Measurements from ENCODE around the gene LETM1. TPM values are rescaled to one million over a fixed set of nuclear protein-coding genes. Genes with fewer than 3 reads are reported as not detected.

Gene LETM1
- total RNA-seq, 1 donor from 2014 or later: 16.9 TPM

DNA sequence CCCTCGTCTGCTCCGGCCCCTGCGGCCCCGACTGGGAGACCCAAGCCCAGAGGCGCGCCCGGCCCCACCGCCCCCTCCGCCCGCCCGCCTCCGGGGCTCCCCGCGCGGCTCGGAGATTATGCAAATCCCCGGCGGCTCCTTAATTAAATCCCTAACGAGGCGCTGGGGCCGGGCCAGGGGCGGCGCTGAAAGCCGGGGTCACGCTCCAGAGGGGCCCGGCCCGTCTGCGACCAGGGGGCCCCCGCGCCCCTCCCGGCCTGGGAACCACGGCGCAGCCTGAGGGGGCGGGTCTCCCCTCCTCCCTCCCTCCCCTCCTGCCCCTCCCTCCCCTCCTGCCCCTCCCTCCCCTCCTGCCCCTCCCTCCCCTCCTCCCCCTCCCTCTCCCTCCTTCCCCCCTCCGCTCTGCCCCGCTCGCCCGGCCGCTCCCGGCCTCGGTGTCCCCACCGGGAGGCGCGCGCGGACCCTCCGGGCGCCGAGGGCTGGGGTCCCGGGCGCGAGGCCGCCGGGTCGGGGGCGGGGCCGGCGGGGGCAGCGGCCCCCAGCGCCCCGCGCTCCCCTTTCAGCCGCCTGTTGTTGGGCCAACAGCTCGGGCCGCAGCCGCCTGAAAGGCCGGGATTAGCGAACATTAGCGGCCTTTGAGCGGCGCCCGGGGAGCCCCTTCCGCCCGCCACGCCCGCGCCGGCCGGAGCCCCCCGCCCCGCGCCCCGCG lies 88.7 kb downstream of the LETM1 start:
- no peak overlapping the region for H3K4me3 Mint-ChIP-seq
- Histone ChIP-seq H3K79me2 (ENCODE audit: low read depth) (no peaks in the 10 kb centered on the region), H3K27ac (no peak overlapping the region), H3K27me3 (peaks cover 49% of the 10 kb centered on the region), H3K4me2 (peak overlapping the region; percentile 84), H3K9me3 (ENCODE audit: low read depth) (no peaks in the 10 kb centered on the region), H3K4me3 (peak overlapping the region; percentile 45), H2AFZ (replicated peaks) (no peak overlapping the region), H4K20me1 (ENCODE audit: low read depth) (peaks cover 53% of the 10 kb centered on the region), H3K36me3 (no peaks in the 10 kb centered on the region), H3K4me1 (peaks cover 62% of the 10 kb centered on the region), H3F3A (ENCODE audit: low read depth) (peaks cover 32% of the 10 kb centered on the region), H3K9ac (no peak overlapping the region)
- no peaks in the 10 kb centered on the region for H3K9me3 Mint-ChIP-seq
- peaks cover 24% of the 10 kb centered on the region for H3K4me1 Mint-ChIP-seq
- no peak for TF ChIP-seq EZH2phosphoT487 (IDR thresholded peaks at IDR 0.05)
- TF ChIP-seq EZH2 (IDR thresholded peaks at IDR 0.05): no peak
- TF ChIP-seq, protein P1, sequence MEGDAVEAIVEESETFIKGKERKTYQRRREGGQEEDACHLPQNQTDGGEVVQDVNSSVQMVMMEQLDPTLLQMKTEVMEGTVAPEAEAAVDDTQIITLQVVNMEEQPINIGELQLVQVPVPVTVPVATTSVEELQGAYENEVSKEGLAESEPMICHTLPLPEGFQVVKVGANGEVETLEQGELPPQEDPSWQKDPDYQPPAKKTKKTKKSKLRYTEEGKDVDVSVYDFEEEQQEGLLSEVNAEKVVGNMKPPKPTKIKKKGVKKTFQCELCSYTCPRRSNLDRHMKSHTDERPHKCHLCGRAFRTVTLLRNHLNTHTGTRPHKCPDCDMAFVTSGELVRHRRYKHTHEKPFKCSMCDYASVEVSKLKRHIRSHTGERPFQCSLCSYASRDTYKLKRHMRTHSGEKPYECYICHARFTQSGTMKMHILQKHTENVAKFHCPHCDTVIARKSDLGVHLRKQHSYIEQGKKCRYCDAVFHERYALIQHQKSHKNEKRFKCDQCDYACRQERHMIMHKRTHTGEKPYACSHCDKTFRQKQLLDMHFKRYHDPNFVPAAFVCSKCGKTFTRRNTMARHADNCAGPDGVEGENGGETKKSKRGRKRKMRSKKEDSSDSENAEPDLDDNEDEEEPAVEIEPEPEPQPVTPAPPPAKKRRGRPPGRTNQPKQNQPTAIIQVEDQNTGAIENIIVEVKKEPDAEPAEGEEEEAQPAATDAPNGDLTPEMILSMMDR (IDR thresholded peaks at IDR 0.05): no peak
- H3K27ac Mint-ChIP-seq: no peak overlapping the region
- no peaks in the 10 kb centered on the region for H3K36me3 Mint-ChIP-seq
- peaks cover 12% of the 10 kb centered on the region for H3K27me3 Mint-ChIP-seq (ENCODE audit: insufficient read depth, low read depth)
- DNase-seq (ENCODE audit: low spot score): peak; percentile 95

DNA sequence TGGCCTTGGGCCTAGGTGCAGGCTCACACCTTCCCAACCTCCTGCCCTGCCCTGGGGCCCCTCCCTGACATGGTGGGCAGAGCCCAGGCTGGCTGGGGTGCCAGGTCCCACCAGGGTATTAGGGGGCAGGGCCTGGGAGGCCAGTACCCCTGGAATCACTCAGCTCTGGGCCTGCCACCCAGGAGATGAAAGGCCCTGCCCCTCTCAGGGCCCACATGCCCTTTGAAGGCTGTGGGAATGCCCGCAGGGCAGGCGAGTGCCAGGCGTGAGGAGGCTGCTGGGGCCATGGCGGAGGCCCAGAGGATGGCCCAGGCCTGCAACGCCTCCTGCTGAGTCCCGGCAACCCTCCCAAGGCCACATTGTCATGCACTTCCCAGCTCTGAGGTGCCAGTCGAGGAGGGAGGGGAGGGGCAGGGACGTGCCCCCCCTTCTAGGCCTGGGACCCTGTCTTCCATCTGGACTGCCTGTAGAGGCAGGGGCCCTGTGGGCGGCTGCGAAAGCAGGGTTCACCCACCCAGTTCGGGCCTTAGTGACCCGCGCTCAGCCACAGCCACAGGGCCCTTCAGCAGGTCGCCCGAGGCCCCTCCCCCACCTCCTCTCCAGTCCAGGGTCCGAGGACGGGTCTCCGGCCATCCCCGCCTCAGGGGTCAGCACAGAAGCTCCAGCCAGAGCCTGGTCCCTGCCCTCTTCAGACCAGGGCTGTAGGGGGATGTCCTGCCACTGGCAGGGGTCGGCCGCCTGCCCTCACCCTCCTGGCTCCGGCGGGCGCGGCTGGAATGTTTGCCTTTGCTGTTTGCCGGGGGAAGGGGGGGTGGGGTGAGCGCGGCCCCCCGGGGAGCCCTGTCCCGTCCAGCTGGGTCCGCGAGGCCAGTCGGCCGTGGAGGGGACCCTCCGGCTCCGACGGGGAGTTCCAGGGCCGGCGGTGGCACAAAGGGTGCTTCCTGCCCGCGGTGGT lies 89.6 kb downstream of the LETM1 start:
- no peak overlapping the region for H3K9ac ChIP-seq
- peak overlapping the region; percentile 28 for H3K4me3 ChIP-seq
- H3K27ac ChIP-seq: no peak overlapping the region
- peaks cover 32% of the 10 kb centered on the region for H3F3A ChIP-seq (ENCODE audit: low read depth)
- H3K27me3 ChIP-seq: peaks cover 49% of the 10 kb centered on the region
- Mint-ChIP-seq H3K27me3 (ENCODE audit: insufficient read depth, low read depth) (peaks cover 15% of the 10 kb centered on the region), H3K9me3 (no peaks in the 10 kb centered on the region), H3K36me3 (no peaks in the 10 kb centered on the region), H3K4me3 (no peak overlapping the region), H3K4me1 (peaks cover 21% of the 10 kb centered on the region), H3K27ac (no peak overlapping the region)
- no peak overlapping the region for H2AFZ ChIP-seq (replicated peaks)
- H4K20me1 ChIP-seq (ENCODE audit: low read depth): peaks cover 53% of the 10 kb centered on the region
- DNase-seq (ENCODE audit: low spot score): peak; percentile 74
- H3K36me3 ChIP-seq: no peaks in the 10 kb centered on the region
- peak overlapping the region; percentile 70 for H3K4me2 ChIP-seq
- TF ChIP-seq EZH2 (IDR thresholded peaks at IDR 0.05) (no peak), EZH2phosphoT487 (IDR thresholded peaks at IDR 0.05) (no peak)
- TF ChIP-seq, protein P1 (IDR thresholded peaks at IDR 0.05): no peak
- no peaks in the 10 kb centered on the region for H3K9me3 ChIP-seq (ENCODE audit: low read depth)
- H3K79me2 ChIP-seq (ENCODE audit: low read depth): no peaks in the 10 kb centered on the region
- H3K4me1 ChIP-seq: peaks cover 54% of the 10 kb centered on the region

DNA sequence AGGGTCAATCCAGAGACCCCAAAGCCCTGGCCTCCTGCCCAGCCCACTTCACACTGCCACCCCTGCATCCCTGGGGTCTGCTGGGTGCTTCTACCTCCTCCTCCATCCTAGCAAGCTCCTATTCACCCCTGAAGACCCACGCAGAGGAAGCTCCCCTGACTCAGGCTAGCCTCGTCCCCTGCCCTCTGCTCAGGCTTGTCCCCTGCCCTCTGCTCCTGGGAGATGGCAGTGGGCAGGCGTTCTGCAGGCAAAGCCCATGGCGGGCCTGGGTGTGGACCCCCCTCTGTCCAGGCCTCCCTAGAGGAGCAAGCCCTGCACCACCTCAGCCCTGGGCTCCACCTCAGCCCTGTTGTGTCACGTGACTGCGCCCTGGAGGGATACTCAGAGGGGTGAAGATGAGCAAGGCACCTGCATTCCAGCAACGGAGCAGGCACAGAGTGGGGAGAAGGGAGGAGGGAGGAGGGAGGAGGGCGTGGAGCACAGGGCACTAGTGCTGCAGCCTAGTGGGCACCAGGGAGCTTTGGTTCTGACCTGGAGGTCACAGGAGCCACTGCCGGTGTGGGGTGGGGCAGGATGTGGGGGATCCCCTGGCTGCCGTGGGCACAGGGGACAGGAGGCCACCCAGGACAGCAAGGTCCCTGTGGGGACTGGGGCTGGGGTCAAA lies 90.4 kb downstream of the LETM1 start:
- Histone ChIP-seq H4K20me1 (ENCODE audit: low read depth) (peaks cover 44% of the 10 kb centered on the region), H3K4me2 (no peak overlapping the region), H3K4me3 (no peak overlapping the region), H3K79me2 (ENCODE audit: low read depth) (no peaks in the 10 kb centered on the region), H3K9ac (no peak overlapping the region), H3F3A (ENCODE audit: low read depth) (peaks cover 32% of the 10 kb centered on the region), H3K4me1 (peaks cover 51% of the 10 kb centered on the region), H3K9me3 (ENCODE audit: low read depth) (no peaks in the 10 kb centered on the region), H3K27me3 (peaks cover 49% of the 10 kb centered on the region), H2AFZ (replicated peaks) (no peak overlapping the region), H3K27ac (no peak overlapping the region), H3K36me3 (no peaks in the 10 kb centered on the region)
- Mint-ChIP-seq H3K4me3 (no peak overlapping the region), H3K9me3 (no peaks in the 10 kb centered on the region), H3K4me1 (peaks cover 14% of the 10 kb centered on the region), H3K27me3 (ENCODE audit: insufficient read depth, low read depth) (peaks cover 15% of the 10 kb centered on the region), H3K27ac (no peak overlapping the region), H3K36me3 (no peaks in the 10 kb centered on the region)
- DNase-seq (ENCODE audit: low spot score): peak; percentile 41
- TF ChIP-seq, protein P1 (IDR thresholded peaks at IDR 0.05): no peak
- TF ChIP-seq EZH2 (IDR thresholded peaks at IDR 0.05): no peak
- TF ChIP-seq EZH2phosphoT487 (IDR thresholded peaks at IDR 0.05): no peak

Data from neural progenitor cell (in vitro differentiated cells).